DND-41 (cell line): ENCODE data around the gene SKAP1.
"Not testable (repeated sequence)": the region's sequence is repeated elsewhere in the genome, so short reads cannot be mapped to it uniquely, and the experiment has no call there.

ENCODE experiments used
- ATAC-seq: fragments of 200-7000 bp; cut with Tn5 transposase; 3 replicates; pipeline ENCODE4 v1.9.1; 2021; ENCODE audit warnings: low read depth; ENCODE audit not compliant: insufficient read depth
- DNase-seq: peaks from one replicate; pipeline ENCODE4 v3.0.0-alpha.2; 2020
- H2AFZ ChIP-seq: 2 replicates; pipeline ENCODE4 v1.6.0; 2012; ENCODE audit warnings: low read depth, low read length
- H3K27ac ChIP-seq: 2 replicates; pipeline ENCODE4 v1.5.1; 2012; ENCODE audit warnings: low read length, inconsistent platforms
- H3K27me3 ChIP-seq: fragments of 200-600 bp; sonication (generic); 2 replicates; pipeline ENCODE4 v1.6.0; 2012; ENCODE audit warnings: low read length, mild to moderate bottlenecking, inconsistent platforms; ENCODE audit not compliant: insufficient read depth, poor library complexity
- H3K36me3 ChIP-seq: 2 replicates; pipeline ENCODE4 v1.5.1; 2012; ENCODE audit warnings: low read length, inconsistent platforms; ENCODE audit not compliant: insufficient read depth
- H3K4me1 ChIP-seq: 2 replicates; pipeline ENCODE4 v1.5.1; 2012; ENCODE audit warnings: mild to moderate bottlenecking, low read length; ENCODE audit not compliant: insufficient read depth
- H3K4me2 ChIP-seq: 2 replicates; pipeline ENCODE4 v1.6.0; 2012; ENCODE audit warnings: mild to moderate bottlenecking, moderate library complexity, low read length, inconsistent platforms; ENCODE audit not compliant: insufficient read depth
- H3K4me3 ChIP-seq, 2 experiments: fragments of 200-600 bp in 1 of 2; shearing (Covaris generic) in 1 of 2; 2 replicates each; pipeline ENCODE4 v1.5.1; 2012 to 2016; ENCODE audit warnings: inconsistent platforms in 2 of 2, low read length in 2 of 2, mild to moderate bottlenecking in 2 of 2, low read depth in 1 of 2, moderate library complexity in 1 of 2
- H3K79me2 ChIP-seq: 2 replicates; pipeline ENCODE4 v1.6.0; 2012; ENCODE audit warnings: low read length, inconsistent platforms; ENCODE audit not compliant: insufficient read depth
- H3K9ac ChIP-seq: 2 replicates; pipeline ENCODE4 v1.6.0; 2012; ENCODE audit warnings: low read depth, mild to moderate bottlenecking, inconsistent platforms, low read length, moderate library complexity
- H3K9me3 ChIP-seq: 2 replicates; pipeline ENCODE4 v1.5.1; 2012; ENCODE audit warnings: low read length, moderate library complexity, mild to moderate bottlenecking, inconsistent platforms; ENCODE audit not compliant: insufficient read depth, severe bottlenecking
- H4K20me1 ChIP-seq: 2 replicates; pipeline ENCODE4 v1.6.0; 2012; ENCODE audit warnings: low read length; ENCODE audit not compliant: insufficient read depth
- EZH2 ChIP-seq: IDR thresholded peaks from 3 replicates; pipeline ENCODE4 v1.6.1; 2012; ENCODE audit warnings: borderline replicate concordance, low read depth, mild to moderate bottlenecking, moderate library complexity, low read length, inconsistent platforms; ENCODE audit not compliant: severe bottlenecking
- TF ChIP-seq, protein P1 (sequence below): IDR thresholded peaks from 2 replicates; pipeline ENCODE4 v1.5.1; 2012; ENCODE audit warnings: borderline replicate concordance, low read length, moderate library complexity, mild to moderate bottlenecking; ENCODE audit not compliant: poor library complexity, severe bottlenecking; ENCODE audit errors: extremely low read depth

SKAP1 gene

DNA sequence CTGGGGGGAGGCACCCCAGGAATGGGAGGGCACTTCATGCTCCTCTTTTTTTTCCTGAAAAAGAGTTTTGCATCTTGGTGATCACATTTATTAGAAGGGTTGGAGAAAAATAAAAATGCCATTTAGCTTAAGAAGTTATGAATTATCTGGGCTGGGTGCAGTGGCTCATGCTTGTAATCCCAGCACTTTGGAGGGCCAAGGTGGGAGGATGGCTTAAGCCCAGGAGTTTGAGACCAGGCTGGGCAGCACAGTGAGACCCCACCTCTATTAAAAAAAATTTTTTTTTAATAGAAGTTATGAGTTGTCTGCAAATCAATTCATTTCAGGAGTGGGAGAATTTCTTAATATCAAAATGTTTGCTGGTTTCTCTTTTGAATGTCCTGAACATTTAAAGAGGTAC is 219.0 kb downstream of the SKAP1 start:
- no peaks in the 10 kb centered on the region for H3K4me1 ChIP-seq
- H3K9me3 ChIP-seq, result no peaks in the 10 kb centered on the region
- H3K27ac ChIP-seq, result no peak overlapping the region
- no peak for TF ChIP-seq EZH2
- TF ChIP-seq, protein P1, sequence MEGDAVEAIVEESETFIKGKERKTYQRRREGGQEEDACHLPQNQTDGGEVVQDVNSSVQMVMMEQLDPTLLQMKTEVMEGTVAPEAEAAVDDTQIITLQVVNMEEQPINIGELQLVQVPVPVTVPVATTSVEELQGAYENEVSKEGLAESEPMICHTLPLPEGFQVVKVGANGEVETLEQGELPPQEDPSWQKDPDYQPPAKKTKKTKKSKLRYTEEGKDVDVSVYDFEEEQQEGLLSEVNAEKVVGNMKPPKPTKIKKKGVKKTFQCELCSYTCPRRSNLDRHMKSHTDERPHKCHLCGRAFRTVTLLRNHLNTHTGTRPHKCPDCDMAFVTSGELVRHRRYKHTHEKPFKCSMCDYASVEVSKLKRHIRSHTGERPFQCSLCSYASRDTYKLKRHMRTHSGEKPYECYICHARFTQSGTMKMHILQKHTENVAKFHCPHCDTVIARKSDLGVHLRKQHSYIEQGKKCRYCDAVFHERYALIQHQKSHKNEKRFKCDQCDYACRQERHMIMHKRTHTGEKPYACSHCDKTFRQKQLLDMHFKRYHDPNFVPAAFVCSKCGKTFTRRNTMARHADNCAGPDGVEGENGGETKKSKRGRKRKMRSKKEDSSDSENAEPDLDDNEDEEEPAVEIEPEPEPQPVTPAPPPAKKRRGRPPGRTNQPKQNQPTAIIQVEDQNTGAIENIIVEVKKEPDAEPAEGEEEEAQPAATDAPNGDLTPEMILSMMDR, result no peak
- no peak overlapping the region for H3K4me2 ChIP-seq
- no peak overlapping the region for H2AFZ ChIP-seq
- no peak for DNase-seq
- no peaks in the 10 kb centered on the region for H4K20me1 ChIP-seq
- H3K36me3 ChIP-seq, result no peaks in the 10 kb centered on the region
- H3K4me3 ChIP-seq, result no peak overlapping the region
- no peak overlapping the region for H3K9ac ChIP-seq
- no peaks in the 10 kb centered on the region for H3K79me2 ChIP-seq
- no peak for ATAC-seq
- H3K27me3 ChIP-seq, result peaks cover 54% of the 10 kb centered on the region

DNA sequence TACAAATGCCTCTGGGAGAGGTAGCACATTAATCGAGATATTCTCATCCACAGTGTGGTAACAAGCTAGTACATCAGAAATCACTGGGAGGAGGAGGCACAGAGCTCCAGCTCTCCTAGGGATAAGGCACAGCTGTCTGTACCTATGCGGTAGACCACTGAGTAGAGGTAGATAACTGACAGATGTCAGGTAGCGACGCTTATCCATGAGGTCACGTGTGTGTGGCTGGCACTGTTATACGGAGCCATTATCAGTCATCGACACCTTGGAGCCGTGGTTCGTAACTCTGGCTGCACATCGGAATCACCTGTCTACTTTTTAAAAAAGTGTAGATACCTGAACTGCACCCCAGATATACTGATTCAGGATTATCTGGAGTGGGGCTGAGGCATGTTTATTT is 220.0 kb downstream of the SKAP1 start:
- Histone ChIP-seq H3K4me3 (no peak overlapping the region), H3K79me2 (no peaks in the 10 kb centered on the region), H3K27ac (no peak overlapping the region), H3K4me1 (no peaks in the 10 kb centered on the region), H3K27me3 (peaks cover 53% of the 10 kb centered on the region), H3K4me2 (no peak overlapping the region), H3K9ac (no peak overlapping the region), H2AFZ (no peak overlapping the region), H4K20me1 (no peaks in the 10 kb centered on the region), H3K36me3 (no peaks in the 10 kb centered on the region), H3K9me3 (no peaks in the 10 kb centered on the region)
- ATAC-seq (no peak), DNase-seq (no peak)
- no peak for TF ChIP-seq EZH2
- TF ChIP-seq, protein P1, result no peak

DNA sequence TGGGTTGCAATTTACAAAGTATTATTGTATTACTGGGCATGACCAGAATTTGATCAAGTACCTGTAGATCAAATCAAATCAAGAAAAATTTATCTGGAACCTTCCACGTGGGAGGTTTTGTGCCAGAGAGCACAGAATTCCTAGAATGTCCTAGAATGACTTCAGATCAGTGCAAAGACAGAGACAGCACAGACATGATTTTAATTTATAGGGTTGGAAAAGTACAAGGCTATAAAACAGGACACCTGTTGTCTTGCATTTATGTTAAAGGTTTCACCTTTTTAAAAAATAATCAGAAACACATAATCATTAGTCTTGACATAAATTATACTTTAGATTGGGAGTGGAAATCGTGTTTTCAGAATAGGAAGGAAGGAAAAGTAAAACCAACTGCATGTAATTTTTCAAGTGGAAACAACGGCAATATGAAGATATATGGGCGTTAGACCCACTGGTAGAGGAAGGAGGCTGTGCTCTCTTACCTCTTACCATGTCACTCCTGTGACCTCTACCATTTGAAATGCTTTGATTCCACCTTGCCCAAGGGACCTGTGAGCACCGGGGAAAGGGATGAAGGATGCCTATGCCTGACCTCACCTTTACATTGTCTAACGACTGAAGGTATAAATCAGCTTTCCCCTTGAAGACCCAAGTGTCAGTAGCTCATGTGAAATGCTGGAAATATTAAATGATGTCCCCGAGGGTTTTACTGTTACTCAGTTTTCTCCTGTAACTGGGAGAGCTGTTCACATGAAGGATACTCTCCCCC is 222.1 kb downstream of the SKAP1 start:
- H4K20me1 ChIP-seq, result 0 out of 2 replicates have a peak, but pooled peaks cover 2% of the 10 kb centered on the region
- ATAC-seq (no peak), DNase-seq (no peak)
- H3K4me1 ChIP-seq, result no peaks in the 10 kb centered on the region
- H3K4me2 ChIP-seq, result no peak overlapping the region
- no peak overlapping the region for H3K27ac ChIP-seq
- H3K79me2 ChIP-seq, result no peaks in the 10 kb centered on the region
- H3K4me3 ChIP-seq, result no peak overlapping the region
- no peaks in the 10 kb centered on the region for H3K9me3 ChIP-seq
- H3K27me3 ChIP-seq, result peaks cover 50% of the 10 kb centered on the region
- TF ChIP-seq EZH2, result no peak
- TF ChIP-seq, protein P1, result no peak
- no peak overlapping the region for H2AFZ ChIP-seq
- no peak overlapping the region for H3K9ac ChIP-seq
- no peaks in the 10 kb centered on the region for H3K36me3 ChIP-seq

DNA sequence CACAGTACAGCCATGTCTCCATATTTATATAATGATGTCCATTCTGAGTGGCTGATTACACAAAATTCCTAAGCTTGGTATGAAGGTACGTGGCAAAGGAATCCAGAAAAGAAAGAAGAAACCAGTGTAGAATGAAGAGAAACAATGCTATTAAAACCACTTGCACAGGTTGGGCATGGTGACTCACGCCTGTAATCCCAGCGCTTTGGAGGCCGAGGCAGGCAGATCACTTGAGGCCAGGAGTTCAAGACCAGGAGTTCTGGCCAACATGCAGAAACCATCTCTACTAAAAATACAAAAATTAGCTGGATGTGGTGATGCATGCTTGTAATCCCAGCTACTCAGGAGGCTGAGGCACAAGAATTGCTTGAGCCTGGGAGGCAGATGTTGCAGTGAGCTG is 223.0 kb downstream of the SKAP1 start:
- DNase-seq, H3K4me2 ChIP-seq, H3K36me3 ChIP-seq, H2AFZ ChIP-seq, H3K9ac ChIP-seq, ATAC-seq, H3K27ac ChIP-seq, H3K4me3 ChIP-seq, H3K79me2 ChIP-seq, H3K4me1 ChIP-seq, H3K9me3 ChIP-seq, H4K20me1 ChIP-seq: not testable (repeated sequence)
- peaks cover 50% of the 10 kb centered on the region for H3K27me3 ChIP-seq
